ENCODE measurements around the gene NOP14.

NOP14 gene

GRCh38 chr4:2914256-2915126 lies 48.7 kb downstream of the NOP14 start:
- DNase-seq (ENCODE audit: low read depth): no peak

GRCh38 chr4:2913168-2913567 lies 50.0 kb downstream of the NOP14 start:
- no peak for DNase-seq (ENCODE audit: low read depth)

GRCh38 chr4:2911868-2912267 lies 51.3 kb downstream of the NOP14 start:
- no peak for DNase-seq (ENCODE audit: low read depth)

- no peak for DNase-seq (ENCODE audit: low read depth)
These were observed 52.8 kb downstream of the NOP14 start for GRCh38 chr4:2910409-2910808.

GRCh38 chr4:2909583-2909982 lies 53.6 kb downstream of the NOP14 start:
- DNase-seq (ENCODE audit: low read depth): no peak

- DNase-seq (ENCODE audit: low read depth): no peak
These were observed 54.5 kb downstream of the NOP14 start for GRCh38 chr4:2908686-2909085.

GRCh38 chr4:2907706-2908293 lies 55.4 kb downstream of the NOP14 start:
- DNase-seq (ENCODE audit: low read depth): no peak

GRCh38 chr4:2907226-2907625 lies 56.0 kb downstream of the NOP14 start:
- no peak for DNase-seq (ENCODE audit: low read depth)

- no peak for DNase-seq (ENCODE audit: low read depth)
These were observed 57.0 kb downstream of the NOP14 start for GRCh38 chr4:2906218-2906617.

GRCh38 chr4:2905544-2905943 lies 57.7 kb downstream of the NOP14 start:
- DNase-seq (ENCODE audit: low read depth): no peak

GRCh38 chr4:2902126-2902525 lies 61.1 kb downstream of the NOP14 start:
- DNase-seq (ENCODE audit: low read depth): no peak

- no peak for DNase-seq (ENCODE audit: low read depth)
These were observed 62.0 kb downstream of the NOP14 start for GRCh38 chr4:2901186-2901585.

- no peak for DNase-seq (ENCODE audit: low read depth)
These were observed 62.5 kb downstream of the NOP14 start for GRCh38 chr4:2900741-2901140.

GRCh38 chr4:2898001-2898400 lies 65.2 kb downstream of the NOP14 start:
- DNase-seq (ENCODE audit: low read depth): no peak

- DNase-seq (ENCODE audit: low read depth): no peak
These were observed 69.4 kb downstream of the NOP14 start for GRCh38 chr4:2893772-2894171.

- DNase-seq (ENCODE audit: low read depth): no peak
These were observed 71.9 kb downstream of the NOP14 start for GRCh38 chr4:2891294-2891693.

- DNase-seq (ENCODE audit: low read depth): no peak
These were observed 74.3 kb downstream of the NOP14 start for GRCh38 chr4:2888886-2889285.

Measured in stimulated activated CD8-positive, alpha-beta memory T cell treated with anti-CD3 and anti-CD28 coated beads, Interleukin-15, amount 100 ng/mL, for 1 hour (primary cell).